ENCODE measurements around the gene MLKL.
"Not testable (repeated sequence)": the region's sequence is repeated elsewhere in the genome, so short reads cannot be mapped to it uniquely, and the experiment has no call there.

MLKL gene

GRCh38 chr16:74723256-74723655 lies 22.6 kb upstream of the MLKL start:
- H3K27ac ChIP-seq, result no peak overlapping the region
- TF ChIP-seq CTCF (IDR thresholded peaks at IDR 0.05) (no peak), ZFX (IDR thresholded peaks at IDR 0.05; ENCODE audit: borderline replicate concordance) (no peak)

GRCh38 chr16:74722156-74722555 lies 21.5 kb upstream of the MLKL start:
- H3K27ac ChIP-seq, result not testable (repeated sequence)

GRCh38 chr16:74721716-74722115 lies 21.1 kb upstream of the MLKL start:
- no peak overlapping the region for H3K27ac ChIP-seq
- TF ChIP-seq ZFX (IDR thresholded peaks at IDR 0.05; ENCODE audit: borderline replicate concordance) (no peak), CTCF (IDR thresholded peaks at IDR 0.05) (no peak)

GRCh38 chr16:74720579-74720978 lies 19.9 kb upstream of the MLKL start:
- no peak overlapping the region for H3K27ac ChIP-seq
- no peak for TF ChIP-seq CTCF (IDR thresholded peaks at IDR 0.05)
- TF ChIP-seq ZFX (IDR thresholded peaks at IDR 0.05; ENCODE audit: borderline replicate concordance), result no peak

GRCh38 chr16:74718741-74719610 lies 18.3 kb upstream of the MLKL start:
- TF ChIP-seq CTCF (IDR thresholded peaks at IDR 0.05), result no peak; the same call in 1 of the 2 replicates
- no peak for TF ChIP-seq ZFX (IDR thresholded peaks at IDR 0.05; ENCODE audit: borderline replicate concordance)
- H3K27ac ChIP-seq, result no peak overlapping the region

GRCh38 chr16:74718140-74718539 lies 17.5 kb upstream of the MLKL start:
- no peak overlapping the region for H3K27ac ChIP-seq
- TF ChIP-seq ZFX (IDR thresholded peaks at IDR 0.05; ENCODE audit: borderline replicate concordance), result no peak
- TF ChIP-seq CTCF (IDR thresholded peaks at IDR 0.05), result no peak

- no peak overlapping the region for H3K27ac ChIP-seq
- TF ChIP-seq CTCF (IDR thresholded peaks at IDR 0.05) (no peak), ZFX (IDR thresholded peaks at IDR 0.05; ENCODE audit: borderline replicate concordance) (no peak)
Measured at GRCh38 chr16:74717367-74717766, 16.7 kb upstream of the MLKL start.
